Ovary (tissue), 9 donors: ENCODE results near the gene PNPLA2. TPM values are rescaled to one million over a fixed set of nuclear protein-coding genes. Genes with fewer than 3 reads are reported as not detected.
A peak's percentile ranks its signal among the peaks of the same experiment; 100 is the strongest.

Experiments used
- DNase-seq, 5 donors: peaks; one replicate each; pipeline ENCODE4 v3.0.0-alpha.2; 2019 to 2020
- H3K27ac ChIP-seq, 2 donors: fragments of 200-600 bp; one replicate each; pipeline versions ENCODE4 v1.5.1 to v1.8.0; 2019 to 2022
- H3K27me3 ChIP-seq: fragments of 200-600 bp; one replicate; pipeline ENCODE4 v1.8.0; 2022
- H3K36me3 ChIP-seq: fragments of 200-600 bp; sonication (generic); one replicate; pipeline ENCODE4 v1.5.1; 2019
- H3K4me1 ChIP-seq: one replicate; pipeline ENCODE4 v1.8.1; 2013; ENCODE audit warnings: mild to moderate bottlenecking, moderate library complexity; ENCODE audit not compliant: insufficient read depth
- H3K4me3 ChIP-seq: fragments of 200-600 bp; sonication (generic); one replicate; pipeline ENCODE4 v1.5.1; 2017
- H3K9me3 ChIP-seq, 2 donors: fragments of 200-600 bp in 1 of 2; sonication (generic) in 1 of 2; one replicate each; pipeline versions ENCODE4 v1.5.1 to v1.8.1; 2013 to 2019; ENCODE audit warnings: mild to moderate bottlenecking in 1 of 2, moderate library complexity in 1 of 2
- CTCF ChIP-seq, 3 donors: fragments of 450-650 bp in 2 of 3; fragments of 200-600 bp in 1 of 3; IDR thresholded peaks; one replicate each; pipeline versions ENCODE4 v1.5.1 to v1.8.0; 2016 to 2022; ENCODE audit warnings: antibody characterized with exemption in 3 of 3, mild to moderate bottlenecking in 1 of 3
- EP300 ChIP-seq: sonication (generic); formaldehyde crosslinking; IDR thresholded peaks from one replicate; pipeline ENCODE4 v1.6.1; 2017; ENCODE audit warnings: antibody characterized with exemption
- POLR2A ChIP-seq: fragments of 450-650 bp; IDR thresholded peaks from one replicate; pipeline ENCODE4 v1.6.1; 2017; ENCODE audit warnings: antibody characterized with exemption, mild to moderate bottlenecking, moderate library complexity
- WGBS, 3 donors: extraction: QIAGEN DNeasy Blood & Tissue Kit in 1 of 3; methylation state at CpG; one replicate each; pipeline versions ENCODE4 v1.1.5 to v1.1.7; 2013 to 2017; 5-methylcytosine and 5-hydroxymethylcytosine counted together
- intact Hi-C, 4 donors: fragments of 100-400 bp; cut with DNase I; formaldehyde crosslinking; loops; one replicate each; pipeline versions ENCODE4 v1.11.0 to v1.15.1; 2022 to 2023
- polyA plus RNA-seq, 2 donors: library from polyadenylated mRNA; stranded (reverse); fragments of 200-250 nt in 1 of 2; fragments of 350-450 nt in 1 of 2; fragmentation: Illumina TruSeq in 1 of 2; extraction: RNeasy Lipid Tissue Mini Kit (QIAGEN cat#74804) in 1 of 2; gene quantifications; one replicate each; pipeline ENCODE4 v1.2.3, GENCODE V29; 2013 to 2014
- total RNA-seq, 7 donors: library from RNA; depleted of rRNA in 2 of 7; stranded (reverse); fragments of >200 nt in 2 of 7; fragmentation: NEBNext Ultra II Directional in 3 of 7; extraction: Animal tissue kit (Norgen Biotek cat#: 25700) in 3 of 7; gene quantifications; one replicate each; pipeline versions ENCODE4 v1.1.0 to v1.2.4, GENCODE V29; 2016 to 2023
- donor health status: DM: no; HTN: no; CAD: no; lungs with moderate emphysema.
- donor health status: DM: no; HTN: no; CAD: no.
- donor health status: Bipolar disorder and iron deficiency.
- donor health status: DM: yes; HTN: yes; CAD: no.
- donor health status: DM: no; HTN: no; CAD: no.
- donor health status: DM: yes; HTN: yes; CAD: no.

PNPLA2 gene
- total and polyA plus RNA-seq, 9 donors, result 12.9 to 98.2 (median 83.0) TPM

- H3K27ac ChIP-seq, result peak overlapping the region; percentile 25 to 36
- no peak for TF ChIP-seq CTCF (IDR thresholded peaks at IDR 0.05)
- TF ChIP-seq POLR2A, result no peak
- no peak for TF ChIP-seq EP300
- H3K4me1 ChIP-seq, result peaks cover 12% of the 10 kb centered on the region
- WGBS, 3 donors, result 66 to 71% (median 69%) methylated on average over 21 to 24 of the region's 24 CpGs
- H3K9me3 ChIP-seq, result no peaks in the 10 kb centered on the region
- DNase-seq, result no peak
- no peaks in the 10 kb centered on the region for H3K27me3 ChIP-seq
- no peaks in the 10 kb centered on the region for H3K36me3 ChIP-seq
- intact Hi-C loops, result no loop called here
- H3K4me3 ChIP-seq, result no peak overlapping the region
Observed at GRCh38 chr11:863023-863909, 44.6 kb downstream of the PNPLA2 start.

- H3K27me3 ChIP-seq, result no peaks in the 10 kb centered on the region
- H3K9me3 ChIP-seq, result no peaks in the 10 kb centered on the region
- WGBS, 3 donors, result 86 to 91% (median 90%) methylated on average over 28 to 31 of the region's 31 CpGs
- no peak for DNase-seq
- TF ChIP-seq POLR2A, result no peak
- no peak overlapping the region for H3K4me3 ChIP-seq
- intact Hi-C loops, result no loop called here
- peaks cover 3% of the 10 kb centered on the region for H3K4me1 ChIP-seq
- no peaks in the 10 kb centered on the region for H3K36me3 ChIP-seq
- H3K27ac ChIP-seq, result peak overlapping the region in 1 of 2 donors; percentile 36
Observed at GRCh38 chr11:863910-864827, 45.5 kb downstream of the PNPLA2 start.

- TF ChIP-seq POLR2A (no peak), EP300 (no peak), CTCF (IDR thresholded peaks at IDR 0.05) (no peak)
- 73 to 84% (median 77%) methylated on average over 11 of the region's 11 CpGs for WGBS, 3 donors
- Histone ChIP-seq H3K4me1 (no peaks in the 10 kb centered on the region), H3K27ac (no peak overlapping the region), H3K27me3 (no peaks in the 10 kb centered on the region), H3K36me3 (no peaks in the 10 kb centered on the region), H3K9me3 (no peaks in the 10 kb centered on the region), H3K4me3 (no peak overlapping the region)
- intact Hi-C loops, result no loop called here
- no peak for DNase-seq
Observed at GRCh38 chr11:864898-865297, 46.2 kb downstream of the PNPLA2 start.

GRCh38 chr11:865462-866430, 47.0 kb downstream of the PNPLA2 start:
- TF ChIP-seq POLR2A (no peak), EP300 (no peak), CTCF (IDR thresholded peaks at IDR 0.05) (no peak)
- DNase-seq, result no peak
- intact Hi-C loops, result no loop called here
- H3K4me1 ChIP-seq, result no peaks in the 10 kb centered on the region
- H3K36me3 ChIP-seq, result no peaks in the 10 kb centered on the region
- H3K27me3 ChIP-seq, result no peaks in the 10 kb centered on the region
- 76 to 81% (median 78%) methylated on average over 41 of the region's 41 CpGs for WGBS, 3 donors
- H3K9me3 ChIP-seq, result no peaks in the 10 kb centered on the region
- H3K4me3 ChIP-seq, result no peak overlapping the region
- H3K27ac ChIP-seq, result no peak overlapping the region
